Measurements from ENCODE around the gene PLTP.
"Not testable (repeated sequence)": the region's sequence is repeated elsewhere in the genome, so short reads cannot be mapped to it uniquely, and the experiment has no call there.

The PLTP gene

DNA sequence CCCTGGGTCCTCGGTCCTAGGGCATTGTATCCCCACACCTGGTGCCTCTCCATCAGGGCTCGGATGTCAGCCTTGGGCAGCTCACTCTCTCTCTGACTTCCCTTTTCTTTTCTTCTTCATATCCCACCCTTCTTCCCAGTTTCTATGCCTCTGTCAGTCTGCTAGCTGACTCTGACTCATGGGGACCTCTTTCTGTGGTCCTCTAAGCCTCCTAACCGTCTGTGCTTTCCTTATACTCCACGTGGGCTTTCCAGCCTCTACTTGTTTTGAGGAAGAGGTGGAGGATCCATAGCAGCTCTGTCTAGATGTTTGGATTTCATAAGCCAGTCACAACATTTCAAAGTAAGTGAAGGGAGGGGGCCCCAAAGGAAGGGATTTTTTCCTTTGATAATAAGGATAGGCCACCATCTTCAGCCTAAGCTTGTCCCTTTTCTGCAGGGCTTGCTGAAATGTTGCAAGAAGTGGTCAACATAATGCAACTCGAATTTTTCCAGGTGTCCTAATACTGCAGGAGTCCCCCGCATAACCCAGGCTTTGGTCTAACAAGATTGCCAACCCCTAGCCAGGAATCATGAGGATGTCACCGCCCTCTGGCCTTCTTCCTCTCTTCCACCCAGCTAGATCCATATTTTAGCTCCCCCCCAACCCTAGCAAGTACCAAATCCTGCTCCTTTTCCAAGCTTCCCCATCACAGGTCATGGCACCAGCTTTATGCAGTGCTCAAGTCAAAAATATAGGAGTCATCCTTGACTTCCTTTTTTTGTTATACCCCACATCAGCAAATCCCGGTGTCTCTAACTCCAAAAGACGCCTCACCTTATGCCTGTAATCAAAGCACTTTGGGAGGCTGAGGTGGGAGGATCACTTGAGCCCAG, 8.7 kb upstream of the PLTP start:
- no peak for DNase-seq (ENCODE audit: low spot score)

DNA sequence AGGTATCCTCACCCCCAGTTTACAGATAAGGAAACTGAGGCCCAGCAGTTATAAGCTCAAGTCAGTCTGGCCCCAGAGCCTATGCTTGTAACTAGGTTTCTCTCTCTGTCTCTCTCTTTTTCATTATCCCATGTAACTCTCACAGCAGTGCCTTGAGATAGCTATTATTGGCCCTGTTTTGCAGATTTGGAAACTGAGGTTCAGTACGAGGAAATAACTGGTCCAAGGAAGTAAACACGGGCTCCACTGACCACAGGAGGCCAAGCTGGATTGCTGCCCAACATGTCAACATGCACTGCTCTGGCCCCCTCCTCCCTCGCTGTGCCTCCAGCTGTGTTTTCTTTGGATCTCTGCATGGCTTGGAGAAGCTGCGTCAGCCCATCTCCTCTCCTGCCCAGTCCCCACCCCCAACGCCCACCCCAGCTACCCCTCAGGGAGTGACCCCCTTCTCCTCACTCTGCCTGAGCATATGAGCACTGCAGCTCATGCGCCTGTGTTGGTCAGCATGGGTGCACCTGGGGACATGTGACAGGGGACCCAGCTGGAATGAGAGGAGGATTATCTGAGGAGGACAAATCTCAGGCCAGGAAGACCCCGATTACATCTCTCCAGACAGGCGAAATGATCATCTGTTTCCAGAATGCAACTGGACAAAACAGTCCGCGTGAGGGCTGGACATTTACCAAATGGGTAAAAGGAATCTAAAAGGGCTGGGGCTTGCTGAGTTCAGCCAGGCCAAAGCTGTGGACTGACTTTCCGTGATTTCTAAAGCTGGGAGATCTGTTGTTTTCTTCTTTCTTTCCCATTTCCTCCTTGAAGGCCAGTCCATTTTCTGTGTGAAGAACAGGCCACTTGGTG, 7.8 kb upstream of the PLTP start:
- no peak for DNase-seq (ENCODE audit: low spot score)

GRCh38 chr20:45918779-45919537, 7.0 kb upstream of the PLTP start:
- DNase-seq (ENCODE audit: low spot score), result no peak

- no peak for DNase-seq (ENCODE audit: low spot score)
Measured at GRCh38 chr20:45918182-45918737, 6.3 kb upstream of the PLTP start.

DNA sequence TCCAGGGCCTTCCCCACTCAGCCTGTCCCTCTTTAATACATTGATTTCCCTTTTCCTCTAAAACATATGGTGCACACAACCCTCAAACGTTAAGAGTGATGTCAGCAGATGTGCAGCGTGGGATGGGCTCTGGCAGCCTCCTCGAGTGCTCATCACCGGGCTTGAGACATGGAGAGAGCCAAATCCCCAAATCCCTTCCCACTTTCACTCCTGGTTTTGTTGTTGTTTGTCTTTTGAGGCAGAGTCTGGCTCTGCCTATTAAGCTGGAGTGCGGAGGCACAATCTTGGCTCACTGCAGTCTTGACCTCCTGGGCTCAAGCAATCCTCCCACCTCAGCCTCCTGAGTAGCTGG, 5.8 kb upstream of the PLTP start:
- DNase-seq (ENCODE audit: low spot score), result no peak

DNA sequence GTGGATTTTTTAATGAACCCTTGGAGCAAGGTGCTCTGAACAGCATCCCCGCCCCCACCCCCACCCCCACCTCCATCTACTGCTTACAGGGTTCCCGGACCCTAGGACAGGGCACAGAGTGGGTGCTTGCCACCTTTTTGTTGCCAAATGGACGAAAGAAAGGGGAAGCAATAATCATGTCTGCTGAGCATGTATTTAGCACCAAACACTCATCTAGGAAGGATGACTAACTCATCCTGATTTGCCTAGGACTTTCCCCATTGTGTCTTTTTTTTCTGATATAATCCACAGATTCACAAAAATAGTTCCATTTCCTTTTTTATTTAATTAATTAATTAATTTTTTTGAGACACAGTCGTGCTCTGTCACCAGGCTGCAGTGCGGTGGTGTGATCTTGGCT, 1.2 kb upstream of the PLTP start:
- DNase-seq (ENCODE audit: low spot score), result no peak

GRCh38 chr20:45912344-45912682, 358 bp upstream of the PLTP start:
- no peak for DNase-seq (ENCODE audit: low spot score)

GRCh38 chr20:45910670-45911485, 1.1 kb downstream of the PLTP start:
- peak; percentile 92 for DNase-seq (ENCODE audit: low spot score)

DNA sequence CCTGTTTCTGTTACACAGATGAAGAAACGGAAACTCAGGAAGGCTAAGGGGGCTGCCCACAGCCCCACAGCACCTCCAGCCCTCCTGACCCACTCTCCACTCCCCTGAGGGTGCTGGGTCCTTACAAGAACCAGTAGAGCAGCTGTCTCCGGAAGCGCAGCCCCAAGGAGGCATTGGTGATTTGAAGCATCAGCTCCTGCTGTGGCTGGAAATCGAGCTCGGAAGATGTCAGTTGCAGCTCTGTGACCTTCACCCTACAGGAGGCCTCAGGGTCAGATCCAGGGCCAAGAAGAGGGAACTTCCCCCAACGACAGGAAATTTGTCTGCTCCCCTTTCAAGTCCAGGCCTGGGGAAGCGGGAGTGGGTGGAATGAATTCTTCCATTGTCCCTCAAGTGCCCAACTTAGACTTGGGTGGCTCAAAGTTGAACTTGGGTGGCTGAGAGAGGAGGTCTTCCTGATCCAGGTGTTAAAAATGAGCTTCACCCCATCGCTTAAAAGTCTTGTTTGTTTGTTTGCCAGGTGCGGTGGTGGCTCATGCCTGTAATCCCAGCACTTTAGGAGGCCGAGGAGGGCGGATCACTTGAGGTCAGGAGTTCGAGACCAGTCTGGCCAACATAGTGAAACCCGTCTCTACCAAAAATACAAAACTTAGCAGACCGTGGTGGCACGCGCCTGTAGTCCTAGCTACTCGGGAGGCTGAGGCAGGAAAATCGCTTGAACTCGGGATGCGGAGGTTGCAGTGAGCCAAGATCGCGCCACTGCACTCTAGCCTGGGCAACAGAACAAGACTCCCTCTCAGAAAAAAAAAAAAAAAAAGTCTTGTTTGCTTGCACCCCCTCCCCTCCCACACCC, 1.9 kb downstream of the PLTP start:
- DNase-seq (ENCODE audit: low spot score), result no peak

- DNase-seq (ENCODE audit: low spot score), result no peak
Measured at GRCh38 chr20:45909336-45909808, 2.6 kb downstream of the PLTP start.

- DNase-seq (ENCODE audit: low spot score), result no peak
Measured at GRCh38 chr20:45908084-45908483, 3.9 kb downstream of the PLTP start.

- no peak for DNase-seq (ENCODE audit: low spot score)
Measured at GRCh38 chr20:45907219-45907948, 4.6 kb downstream of the PLTP start.

DNA sequence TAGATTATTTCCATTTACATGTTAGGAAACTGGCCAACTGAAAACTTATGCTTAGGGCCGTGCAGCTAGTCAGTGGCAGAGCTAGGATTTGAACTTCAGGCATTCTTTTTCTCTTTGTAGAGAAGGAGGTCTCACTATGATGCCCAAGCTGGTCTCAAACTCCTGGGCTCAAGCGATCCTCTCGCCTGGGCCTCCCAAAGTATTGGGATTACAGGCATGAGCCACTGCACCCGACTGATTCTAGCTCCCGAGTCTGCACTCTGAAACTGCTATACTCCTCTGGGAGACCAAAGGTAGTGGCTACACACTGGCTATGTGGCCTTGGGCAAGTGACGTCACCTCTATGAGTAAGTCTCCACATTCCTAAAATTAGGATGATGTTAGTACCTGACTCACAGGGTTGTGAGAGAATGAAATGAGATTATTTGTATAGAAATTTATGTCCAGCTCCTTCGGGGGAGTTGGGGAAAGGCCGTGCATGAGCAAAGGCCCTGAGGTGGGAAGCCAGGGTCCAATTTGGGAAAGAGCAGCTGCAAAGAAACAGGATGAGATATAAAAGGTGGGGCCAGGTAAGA, 6.4 kb downstream of the PLTP start:
- DNase-seq (ENCODE audit: low spot score), result no peak

DNA sequence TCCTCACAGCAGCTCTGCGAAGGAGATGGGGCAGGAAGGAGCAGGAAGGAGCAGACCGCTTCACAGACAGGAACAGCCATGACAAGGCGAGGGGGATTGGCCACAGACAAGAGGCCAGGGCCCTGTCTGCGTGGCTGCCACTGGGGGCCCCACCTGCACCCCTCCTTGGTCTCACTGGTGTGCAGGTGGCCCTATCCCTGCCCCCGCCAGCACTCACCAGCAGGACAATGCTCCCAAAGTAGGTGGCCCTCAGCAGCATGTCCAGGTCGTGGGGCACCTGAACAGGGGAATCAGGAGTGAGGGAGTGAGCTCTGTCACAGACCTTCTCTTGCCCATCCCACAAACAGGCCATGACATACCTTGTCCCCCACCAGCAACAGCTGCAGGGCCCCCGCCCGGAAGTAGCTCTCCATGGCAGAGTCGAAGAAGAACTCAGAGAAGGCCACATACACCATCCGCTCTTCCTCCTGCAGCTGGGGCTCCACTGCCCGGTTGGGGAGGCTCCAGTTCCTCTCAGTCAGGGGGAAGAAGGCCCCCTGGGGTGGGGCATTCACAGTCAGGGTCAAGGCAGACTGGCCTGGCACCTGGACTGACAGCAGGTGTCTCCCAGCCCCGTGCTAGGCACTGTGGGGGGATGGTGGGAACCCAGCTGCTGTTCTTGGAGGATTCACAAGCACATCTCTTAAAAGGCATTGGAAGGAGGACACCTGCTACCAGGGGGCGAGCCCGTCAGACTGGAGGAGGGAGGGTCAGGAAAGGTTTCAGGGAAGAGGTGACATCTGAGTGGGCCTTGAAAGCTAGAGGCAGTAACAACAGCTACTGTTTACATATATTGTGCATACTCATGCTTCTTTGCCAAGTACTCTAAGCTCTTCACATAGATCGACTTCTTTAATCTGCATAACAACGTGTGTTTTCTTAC, 7.1 kb downstream of the PLTP start:
- DNase-seq (ENCODE audit: low spot score), result no peak

DNA sequence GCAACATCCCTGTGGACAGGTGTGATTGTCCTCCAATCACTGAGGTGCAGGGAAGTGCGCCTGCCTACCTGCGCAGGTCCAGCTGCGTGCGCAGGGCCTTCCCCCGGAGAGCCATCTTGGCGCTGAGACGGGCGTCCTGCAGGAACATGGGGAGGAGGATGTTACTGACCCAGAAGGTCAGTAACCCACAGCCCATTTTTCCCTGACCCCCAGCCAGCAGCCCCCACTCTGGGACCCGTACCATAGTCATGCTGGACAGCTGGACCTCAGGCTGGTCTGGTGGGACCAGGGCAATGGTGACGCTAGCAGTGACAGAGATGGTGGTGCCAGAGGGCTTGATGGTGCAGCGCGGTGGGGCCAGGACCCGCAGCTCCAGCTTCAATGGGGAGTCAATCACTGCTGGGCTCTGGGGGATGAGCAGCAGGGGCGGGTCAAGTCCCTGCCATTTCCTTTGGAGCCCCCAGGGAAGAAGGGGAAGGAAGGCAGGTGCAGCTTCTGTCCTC, 9.7 kb downstream of the PLTP start:
- DNase-seq (ENCODE audit: low spot score), result no peak

DNA sequence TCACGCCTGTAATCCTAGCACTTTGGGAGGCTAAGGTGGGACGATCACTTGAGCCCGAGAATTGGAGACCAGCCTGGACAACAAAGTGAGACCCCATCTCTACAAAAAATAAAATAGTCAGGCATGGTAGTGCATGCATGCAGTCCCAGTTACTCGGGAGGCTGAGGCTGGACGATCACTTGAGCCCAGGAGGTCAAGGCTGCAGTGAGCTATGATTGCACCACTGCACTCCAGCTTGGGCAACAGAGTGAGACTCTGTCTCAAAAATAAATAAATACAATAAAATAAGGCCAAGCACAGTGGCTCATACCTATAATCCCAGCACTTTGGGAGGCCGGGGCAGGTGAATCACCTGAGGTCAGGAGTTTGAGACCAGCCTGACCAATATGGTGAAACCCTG, 10.6 kb downstream of the PLTP start:
- not testable (repeated sequence) for DNase-seq (ENCODE audit: low spot score)

DNA sequence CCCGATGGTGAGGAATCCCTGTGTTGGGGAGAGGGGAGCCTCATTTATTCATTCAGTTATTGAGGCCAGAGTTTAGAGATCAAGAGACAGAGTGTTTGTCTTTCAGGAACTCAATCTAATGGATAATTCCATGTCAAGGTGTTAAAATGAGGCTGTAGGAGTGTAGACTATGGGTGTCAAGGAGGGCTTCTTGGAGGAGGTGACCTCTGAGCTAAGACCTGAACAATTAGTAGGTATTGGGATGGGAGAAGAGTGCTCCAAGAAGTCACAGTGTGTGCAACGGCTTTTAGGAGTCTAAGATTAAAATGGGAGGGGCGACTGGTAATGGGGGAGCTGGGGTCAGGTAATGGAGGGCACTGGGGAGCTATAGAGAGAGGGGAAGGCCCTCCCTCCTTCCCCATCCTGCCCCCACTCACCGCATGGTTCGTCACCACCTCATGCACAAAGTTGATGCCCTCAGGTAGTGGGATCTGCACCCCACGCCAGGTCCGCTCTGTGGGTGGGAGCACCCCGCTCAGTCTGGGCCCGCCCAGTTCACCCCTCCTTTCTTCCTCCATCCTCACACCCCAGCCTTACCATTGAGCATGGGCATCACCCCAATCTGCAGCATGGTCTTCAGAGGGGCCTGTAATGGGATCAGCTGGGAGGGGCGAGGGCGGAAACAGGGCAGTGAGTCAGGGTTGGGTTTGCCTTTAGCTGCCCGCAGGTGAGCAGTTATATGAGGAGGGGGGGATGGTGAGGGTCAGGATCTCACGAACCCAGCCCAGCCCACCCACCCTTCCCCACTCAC, 12.7 kb downstream of the PLTP start:
- no peak for DNase-seq (ENCODE audit: low spot score)

All from CD4-positive, alpha-beta T cell treated with Interleukin-15 for 4 hours (primary cell).